Esophagus squamous epithelium (tissue), 5 donors: Measurements from ENCODE around the gene IGSF9B. TPM values are rescaled to one million over a fixed set of nuclear protein-coding genes. Genes with fewer than 3 reads are reported as not detected.

Experiments used
- DNase-seq: peaks from one replicate; lab custom pipeline; 2025; lab: John Stamatoyannopoulos, UW
- H3K27ac ChIP-seq, 4 donors: fragments of 200-600 bp; sonication (generic); one replicate each; pipeline ENCODE4 v1.5.1; 2016 to 2019; ENCODE audit warnings: mild to moderate bottlenecking in 1 of 4
- H3K27me3 ChIP-seq, 4 donors: fragments of 200-600 bp; sonication (generic); 1 replicate in 3 of 4; 2 replicates in 1 of 4; pipeline versions ENCODE4 v1.5.1 to v1.6.0; 2017 to 2021; ENCODE audit warnings: antibody characterized with exemption in 1 of 4
- H3K36me3 ChIP-seq, 3 donors: fragments of 200-600 bp; sonication (generic); one replicate each; pipeline ENCODE4 v1.5.1; 2016 to 2019
- H3K4me1 ChIP-seq, 3 donors: fragments of 200-600 bp; sonication (generic); one replicate each; pipeline ENCODE4 v1.5.1; 2017 to 2019
- H3K4me3 ChIP-seq, 4 donors: fragments of 200-600 bp; sonication (generic); 1 replicate in 3 of 4; 2 replicates in 1 of 4; pipeline ENCODE4 v1.5.1; 2016 to 2019; ENCODE audit warnings: mild to moderate bottlenecking in 2 of 4, moderate library complexity in 1 of 4
- H3K9me3 ChIP-seq, 3 donors: fragments of 200-600 bp; sonication (generic); one replicate each; pipeline ENCODE4 v1.5.1; 2016 to 2019
- CTCF ChIP-seq, 6 experiments: fragments of 450-650 bp in 4 of 6; fragments of 200-600 bp in 2 of 6; sonication (generic) in 2 of 6; IDR thresholded peaks; one replicate each; pipeline ENCODE4 v1.5.1; 2016 to 2019; ENCODE audit warnings: antibody characterized with exemption in 6 of 6, mild to moderate bottlenecking in 4 of 6, moderate library complexity in 4 of 6
- POLR2A ChIP-seq, 4 donors: fragments of 450-650 bp; IDR thresholded peaks; one replicate each; pipeline ENCODE4 v1.6.1; 2017; ENCODE audit warnings: antibody characterized with exemption in 4 of 4, mild to moderate bottlenecking in 4 of 4, moderate library complexity in 3 of 4
- WGBS, 2 donors: methylation state at CpG; one replicate each; pipeline ENCODE4 v1.1.5; 2018; 5-methylcytosine and 5-hydroxymethylcytosine counted together
- intact Hi-C: fragments of 100-400 bp; cut with DNase I; formaldehyde crosslinking; loops from one replicate; pipeline ENCODE4 v1.15.0; 2022
- total RNA-seq, 4 donors: library from RNA; depleted of rRNA; stranded (reverse); fragments of >200 nt; gene quantifications; one replicate each; pipeline ENCODE4 v1.1.0, GENCODE V29; 2016
- donor health status: DM: yes; HTN: yes; CAD: no.

Gene IGSF9B
- total RNA-seq, 4 donors from 2014 or later, result 1.1 to 4.8 (median 1.8) TPM

DNA sequence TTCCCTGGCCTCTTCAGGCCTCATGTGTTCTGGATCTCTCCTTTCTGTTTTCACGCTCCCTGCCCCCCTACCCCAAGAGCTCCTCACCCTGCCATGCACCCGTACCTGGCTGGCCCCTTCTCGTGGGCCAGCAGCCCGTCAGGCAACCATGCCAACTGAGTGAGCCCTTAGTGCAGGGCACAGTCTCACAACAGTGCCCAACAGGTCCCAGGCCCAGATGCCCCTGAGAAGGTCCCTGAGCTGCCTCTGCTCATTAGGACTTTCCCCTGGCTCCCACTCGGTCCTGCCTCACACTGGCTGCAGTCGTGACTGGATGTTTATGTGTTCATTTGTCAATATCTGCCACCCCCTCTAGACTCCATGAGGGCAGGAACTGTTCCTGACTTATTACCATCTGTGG is 44.8 kb upstream of the IGSF9B start:
- Histone ChIP-seq H3K4me1 (peaks cover 0 to 20% (median 0%) of the 10 kb centered on the region in 3 donors), H3K9me3 (no peaks in the 10 kb centered on the region), H3K27me3 (no peaks in the 10 kb centered on the region), H3K4me3 (no peak overlapping the region), H3K36me3 (no peaks in the 10 kb centered on the region), H3K27ac (no peak overlapping the region)
- intact Hi-C loops, result no loop called here
- WGBS, 2 donors, result 76 to 85% methylated on average over 3 to 6 of the region's 6 CpGs
- no peak for DNase-seq
- TF ChIP-seq POLR2A (IDR thresholded peaks at IDR 0.05) (no peak), CTCF (IDR thresholded peaks at IDR 0.05) (no peak)

DNA sequence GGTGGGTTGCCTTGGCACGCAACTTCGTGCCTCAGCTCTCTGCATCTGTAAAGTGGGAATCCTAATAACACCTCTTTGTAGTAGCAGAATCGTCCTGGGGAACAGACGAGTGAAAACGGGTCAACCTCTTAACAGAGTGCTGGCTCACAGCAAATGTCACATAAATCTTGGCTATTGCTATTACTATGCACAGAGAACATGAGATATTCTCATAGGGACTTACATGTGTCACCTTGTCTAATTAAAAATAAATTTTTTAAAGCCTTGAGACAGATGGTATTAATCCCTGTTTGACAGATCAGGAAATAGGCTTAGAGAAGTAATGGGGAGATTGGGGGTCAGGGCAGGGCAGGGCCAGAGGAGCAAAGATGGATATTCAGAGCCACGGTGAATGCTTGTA is 44.3 kb upstream of the IGSF9B start:
- Histone ChIP-seq H3K4me3 (no peak overlapping the region), H3K27ac (no peak overlapping the region), H3K4me1 (peaks cover 0 to 20% (median 0%) of the 10 kb centered on the region in 3 donors), H3K27me3 (no peaks in the 10 kb centered on the region), H3K36me3 (no peaks in the 10 kb centered on the region), H3K9me3 (no peaks in the 10 kb centered on the region)
- WGBS, 2 donors, result 62 to 74% methylated on average over 5 to 6 of the region's 6 CpGs
- TF ChIP-seq POLR2A (IDR thresholded peaks at IDR 0.05) (no peak), CTCF (IDR thresholded peaks at IDR 0.05) (no peak)
- no peak for DNase-seq
- intact Hi-C loops, result no loop called here

DNA sequence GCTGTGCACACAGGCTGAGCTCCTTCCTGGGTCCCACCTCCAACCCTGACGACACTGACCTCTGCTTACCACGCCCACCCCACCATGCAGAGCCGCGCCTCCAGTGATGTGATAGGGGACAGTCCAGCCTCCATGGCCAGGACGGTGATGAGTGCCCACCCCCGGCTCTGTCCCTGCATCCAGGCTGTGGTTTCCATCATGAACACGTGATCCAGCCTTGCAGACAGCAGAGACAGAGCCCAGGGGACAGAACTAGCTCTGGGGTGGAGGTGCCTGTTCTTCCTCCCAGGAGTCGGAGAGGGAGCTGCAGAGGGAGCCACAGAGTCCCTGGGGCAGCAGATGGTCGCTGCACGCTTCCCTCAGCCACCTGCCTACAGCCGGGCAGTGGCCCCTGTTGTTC is 42.6 kb upstream of the IGSF9B start:
- no peak overlapping the region for H3K27ac ChIP-seq
- WGBS, 2 donors, result 61% methylated on average over 3 of the region's 11 CpGs; no CpG with 5 or more reads in 1 of the 2 donors
- TF ChIP-seq POLR2A (IDR thresholded peaks at IDR 0.05), result no peak
- no peak for TF ChIP-seq CTCF (IDR thresholded peaks at IDR 0.05)
- peaks cover 0 to 13% (median 0%) of the 10 kb centered on the region in 3 donors for H3K4me1 ChIP-seq
- no peaks in the 10 kb centered on the region for H3K36me3 ChIP-seq
- DNase-seq, result no peak
- intact Hi-C loops, result no loop called here
- H3K9me3 ChIP-seq, result no peaks in the 10 kb centered on the region
- H3K4me3 ChIP-seq, result no peak overlapping the region
- H3K27me3 ChIP-seq, result no peaks in the 10 kb centered on the region

DNA sequence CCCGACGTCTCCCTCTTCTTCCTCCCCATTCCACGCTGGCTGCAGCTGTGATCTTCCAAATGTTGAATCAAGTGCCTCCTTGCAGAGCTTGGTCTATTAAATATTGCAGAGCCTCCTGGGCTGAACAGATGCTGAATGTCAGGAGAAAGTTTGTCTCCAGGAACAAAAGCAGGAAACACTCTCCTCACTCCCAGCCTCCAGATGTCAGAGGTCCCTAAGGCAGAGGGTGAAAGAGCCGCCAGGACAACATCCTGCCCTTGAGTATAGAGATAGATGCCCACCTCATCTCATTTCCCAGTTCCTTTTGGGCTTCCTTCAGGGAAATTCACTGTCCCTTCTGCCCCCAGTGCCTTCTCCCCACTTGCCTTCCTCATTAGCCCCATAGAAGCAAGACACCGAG is 40.8 kb upstream of the IGSF9B start:
- no peak for DNase-seq
- 56 to 69% methylated on average over 4 to 5 of the region's 5 CpGs for WGBS, 2 donors
- no peak for TF ChIP-seq POLR2A (IDR thresholded peaks at IDR 0.05)
- no peak for TF ChIP-seq CTCF (IDR thresholded peaks at IDR 0.05)
- Histone ChIP-seq H3K36me3 (no peaks in the 10 kb centered on the region), H3K4me1 (no peaks in the 10 kb centered on the region), H3K27ac (no peak overlapping the region), H3K4me3 (no peak overlapping the region), H3K9me3 (no peaks in the 10 kb centered on the region), H3K27me3 (peaks cover 0 to 11% (median 0%) of the 10 kb centered on the region in 4 donors)
- intact Hi-C loops, result no loop called here

- no peaks in the 10 kb centered on the region for H3K9me3 ChIP-seq
- DNase-seq, result no peak
- peaks cover 0 to 15% (median 0%) of the 10 kb centered on the region in 4 donors for H3K27me3 ChIP-seq
- intact Hi-C loops, result no loop called here
- no peak overlapping the region for H3K27ac ChIP-seq
- no peak for TF ChIP-seq POLR2A (IDR thresholded peaks at IDR 0.05)
- no peaks in the 10 kb centered on the region for H3K4me1 ChIP-seq
- H3K36me3 ChIP-seq, result no peaks in the 10 kb centered on the region
- WGBS, 2 donors, result 72 to 78% methylated on average over 10 of the region's 10 CpGs
- H3K4me3 ChIP-seq, result no peak overlapping the region
Measured at GRCh38 chr11:133996671-133997070, 39.9 kb upstream of the IGSF9B start.

- no peak for DNase-seq
- intact Hi-C loops, result no loop called here
- 73 to 82% methylated on average over 8 of the region's 8 CpGs for WGBS, 2 donors
- Histone ChIP-seq H3K36me3 (no peaks in the 10 kb centered on the region), H3K9me3 (no peaks in the 10 kb centered on the region), H3K4me3 (no peak overlapping the region), H3K27me3 (peaks cover 0 to 29% (median 0%) of the 10 kb centered on the region in 4 donors), H3K27ac (no peak overlapping the region), H3K4me1 (no peaks in the 10 kb centered on the region)
- TF ChIP-seq CTCF (IDR thresholded peaks at IDR 0.05), result no peak
- TF ChIP-seq POLR2A (IDR thresholded peaks at IDR 0.05), result no peak
Measured at GRCh38 chr11:133995066-133995465, 38.3 kb upstream of the IGSF9B start.
